SK-N-MC (cell line): Measurements from ENCODE around the gene TMEM181.
A peak's percentile ranks its signal among the peaks of the same experiment; 100 is the strongest.

Experiments
- DNase-seq: peaks from one replicate; pipeline ENCODE4 v3.0.0-alpha.2; 2011; ENCODE audit warnings: low read depth, low spot score
- H3K27ac ChIP-seq: fragments of 200-600 bp; sonication (generic); 2 replicates; pipeline ENCODE4 v1.5.1; 2016; ENCODE audit warnings: mixed run types
- H3K36me3 ChIP-seq: fragments of 200-600 bp; sonication (generic); 2 replicates; pipeline ENCODE4 v1.6.1; 2017; ENCODE audit warnings: antibody characterized with exemption, low read length, mixed read lengths; ENCODE audit not compliant: insufficient read depth
- H3K4me3 ChIP-seq: fragments of 200-600 bp; sonication (generic); 2 replicates; pipeline ENCODE4 v1.5.1; 2016
- H3K9ac ChIP-seq: fragments of 200-600 bp; sonication (generic); 2 replicates; pipeline ENCODE4 v1.8.0; 2017; ENCODE audit warnings: mixed run types, mixed read lengths; ENCODE audit not compliant: insufficient read length
- H3K9me3 ChIP-seq: fragments of 200-600 bp; sonication (generic); 2 replicates; pipeline ENCODE4 v1.6.1; 2017; ENCODE audit warnings: low read depth, mild to moderate bottlenecking, antibody characterized with exemption, low read length, moderate library complexity, mixed read lengths
- EZH2 ChIP-seq: fragments of 200-600 bp; sonication (generic); IDR thresholded peaks from one replicate; pipeline ENCODE4 v1.6.1; 2017; ENCODE audit warnings: antibody characterized with exemption
- FOXP2 ChIP-seq: optimal IDR thresholded peaks from 2 replicates; pipeline ENCODE3; 2011; ENCODE audit warnings: mild to moderate bottlenecking, moderate library complexity; ENCODE audit not compliant: insufficient read depth; ENCODE audit errors: extremely low read length, control extremely low read depth
- POLR2AphosphoS5 ChIP-seq: IDR thresholded peaks from 2 replicates; pipeline ENCODE4 v1.6.1; 2012; ENCODE audit warnings: mild to moderate bottlenecking, low read depth, low read length, borderline replicate concordance

The TMEM181 gene

GRCh38 chr6:158558415-158559306 is 1.2 kb upstream of the TMEM181 start:
- Histone ChIP-seq H3K36me3 (no peaks in the 10 kb centered on the region), H3K27ac (no peak overlapping the region; the same call in 1 of the 2 replicates), H3K9ac (no peak overlapping the region), H3K4me3 (no peak overlapping the region), H3K9me3 (no peaks in the 10 kb centered on the region)
- TF ChIP-seq FOXP2 (no peak), EZH2 (no peak), POLR2AphosphoS5 (no peak)
- no peak for DNase-seq

- TF ChIP-seq FOXP2 = no peak
- no peak for TF ChIP-seq POLR2AphosphoS5
- H3K27ac ChIP-seq = peak overlapping the region; percentile 54
- no peaks in the 10 kb centered on the region for H3K9me3 ChIP-seq
- peak overlapping the region; percentile 71 for H3K9ac ChIP-seq
- no peak for DNase-seq
- H3K4me3 ChIP-seq = peak overlapping the region; percentile 93
- H3K36me3 ChIP-seq = no peaks in the 10 kb centered on the region
Observed at GRCh38 chr6:158559338-158559894, 475 bp upstream of the TMEM181 start.

DNA sequence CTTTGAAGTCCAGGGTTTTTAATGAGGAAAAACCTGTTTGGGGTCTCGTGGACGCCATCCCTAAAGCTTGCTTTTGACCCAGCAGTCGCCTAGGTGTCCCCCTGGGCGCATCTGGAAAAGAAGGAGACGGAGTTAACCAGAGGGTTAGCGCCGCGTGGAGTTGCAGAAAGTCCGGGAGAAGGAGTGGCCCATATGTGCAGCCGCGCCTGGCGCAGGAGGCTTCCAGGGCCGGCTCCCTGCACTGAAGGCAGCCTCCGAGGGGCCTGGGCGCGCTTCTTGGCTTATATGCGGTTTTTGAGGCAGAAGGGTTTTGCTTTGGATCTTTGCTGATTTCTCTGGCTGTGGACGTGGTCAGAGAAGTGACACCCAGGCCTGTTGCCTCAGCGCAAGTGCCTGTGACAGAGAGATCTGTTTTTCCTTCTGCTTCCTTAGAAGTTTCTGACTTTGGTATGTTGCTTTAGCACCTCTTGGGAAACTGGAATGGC is 987 bp downstream of the TMEM181 start:
- no peak for TF ChIP-seq FOXP2
- no peak for TF ChIP-seq EZH2
- no peak for TF ChIP-seq POLR2AphosphoS5
- Histone ChIP-seq H3K27ac (no peak overlapping the region), H3K9me3 (no peaks in the 10 kb centered on the region), H3K9ac (peak overlapping the region; percentile 86), H3K36me3 (no peaks in the 10 kb centered on the region), H3K4me3 (peak overlapping the region; percentile 93)
- no peak for DNase-seq

DNA sequence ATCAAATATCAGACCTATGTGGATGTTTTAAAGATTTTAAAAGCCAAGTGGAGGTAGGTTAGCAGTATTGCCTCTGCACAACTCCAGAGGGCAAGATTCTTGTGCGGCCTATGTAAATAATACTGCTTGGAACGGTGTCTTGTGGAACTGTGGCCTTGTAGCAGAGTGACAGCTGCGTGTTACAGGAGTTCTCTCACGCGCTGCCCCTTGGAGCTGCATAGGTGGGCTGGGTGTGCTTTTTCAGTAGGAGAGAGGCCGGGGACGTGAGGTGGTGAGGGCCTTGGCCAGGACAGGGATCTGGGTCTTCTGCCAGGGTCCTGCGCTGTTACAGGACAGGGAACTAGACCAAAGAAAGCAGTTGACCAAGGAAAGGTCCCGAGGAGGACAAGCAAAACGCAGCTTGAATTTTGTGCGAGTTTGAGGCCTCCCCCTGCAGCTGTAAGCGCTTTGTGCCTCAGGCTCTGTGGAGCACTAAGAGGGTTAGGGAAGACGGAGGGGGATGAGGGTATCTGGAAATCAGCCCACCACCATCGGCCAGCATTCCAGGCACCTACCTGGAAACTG is 1.5 kb downstream of the TMEM181 start:
- no peak for DNase-seq
- TF ChIP-seq POLR2AphosphoS5 = no peak
- Histone ChIP-seq H3K36me3 (no peaks in the 10 kb centered on the region), H3K9me3 (no peaks in the 10 kb centered on the region), H3K27ac (no peak overlapping the region), H3K4me3 (peak overlapping the region; percentile 93), H3K9ac (peak overlapping the region; percentile 86)

DNA sequence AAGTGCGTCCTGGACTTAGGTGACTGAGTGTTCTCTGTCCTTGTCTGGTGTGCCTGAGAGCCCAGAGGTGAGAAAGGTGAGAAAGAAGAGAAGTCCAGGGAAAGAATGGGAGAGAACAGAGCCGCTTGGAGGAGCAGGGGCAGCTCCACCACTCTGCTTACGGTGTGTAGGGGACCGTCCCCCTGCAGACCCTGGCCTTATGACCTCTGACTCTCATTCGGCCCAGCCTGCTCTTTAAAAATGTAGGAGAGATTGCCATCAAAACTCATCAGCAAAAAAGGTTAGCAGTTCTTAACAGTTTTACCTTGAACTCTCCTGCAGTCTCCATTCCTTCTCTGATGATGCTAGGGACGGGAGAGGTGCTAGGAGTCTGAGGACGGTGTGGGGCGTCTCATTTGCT is 2.0 kb downstream of the TMEM181 start:
- H3K4me3 ChIP-seq = peak overlapping the region; percentile 93
- DNase-seq = no peak
- H3K36me3 ChIP-seq = no peaks in the 10 kb centered on the region
- no peak for TF ChIP-seq POLR2AphosphoS5
- no peak for TF ChIP-seq EZH2
- no peak for TF ChIP-seq FOXP2
- H3K9ac ChIP-seq = peak overlapping the region; percentile 86
- H3K9me3 ChIP-seq = no peaks in the 10 kb centered on the region
- no peak overlapping the region for H3K27ac ChIP-seq

DNA sequence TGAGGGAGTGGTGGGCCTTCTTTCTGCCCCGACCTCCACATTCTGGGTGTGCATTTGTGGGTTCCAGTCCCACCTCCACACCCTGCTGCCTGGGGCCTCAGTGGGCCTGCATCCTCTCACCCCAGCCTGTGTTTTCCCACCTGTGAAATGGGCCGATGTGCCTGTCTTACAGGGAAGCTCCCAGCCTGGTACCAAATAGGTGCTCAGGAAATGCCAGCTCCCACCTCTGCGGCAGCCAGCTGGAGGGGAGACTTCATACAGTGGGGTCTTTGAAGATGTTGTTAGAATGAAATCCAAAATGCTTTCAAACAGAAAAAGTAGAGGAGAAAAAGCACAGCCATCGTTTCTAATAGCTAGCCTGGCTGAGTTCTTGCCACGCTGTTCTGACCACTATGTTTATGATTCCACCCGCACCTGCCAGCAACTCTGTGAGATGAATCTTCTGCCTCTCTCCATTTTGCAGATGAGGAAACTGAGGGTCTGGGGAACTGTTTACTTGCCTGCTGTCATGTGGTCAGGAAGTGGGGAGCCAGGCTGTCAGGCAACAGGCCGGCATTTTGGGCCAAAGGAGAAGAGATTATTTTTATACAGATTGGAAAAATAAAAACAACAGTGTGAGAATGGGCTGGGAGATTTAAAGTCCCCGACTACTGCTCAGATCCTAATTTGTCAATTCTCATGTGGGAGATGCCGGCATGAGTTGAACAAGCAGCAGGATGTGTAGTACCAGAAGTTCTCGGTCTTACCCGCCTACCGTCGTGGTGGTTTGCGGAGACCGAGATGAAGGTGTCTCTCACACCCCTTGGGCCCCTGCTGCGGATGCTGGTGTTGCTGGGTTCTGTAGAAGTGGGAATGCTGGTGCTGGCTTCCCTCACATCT is 4.6 kb downstream of the TMEM181 start:
- no peak for TF ChIP-seq EZH2
- TF ChIP-seq FOXP2 = no peak
- no peak for TF ChIP-seq POLR2AphosphoS5
- no peak for DNase-seq
- no peaks in the 10 kb centered on the region for H3K9me3 ChIP-seq
- no peak overlapping the region for H3K4me3 ChIP-seq
- H3K27ac ChIP-seq = no peak overlapping the region
- H3K36me3 ChIP-seq = no peaks in the 10 kb centered on the region
- no peak overlapping the region for H3K9ac ChIP-seq

DNA sequence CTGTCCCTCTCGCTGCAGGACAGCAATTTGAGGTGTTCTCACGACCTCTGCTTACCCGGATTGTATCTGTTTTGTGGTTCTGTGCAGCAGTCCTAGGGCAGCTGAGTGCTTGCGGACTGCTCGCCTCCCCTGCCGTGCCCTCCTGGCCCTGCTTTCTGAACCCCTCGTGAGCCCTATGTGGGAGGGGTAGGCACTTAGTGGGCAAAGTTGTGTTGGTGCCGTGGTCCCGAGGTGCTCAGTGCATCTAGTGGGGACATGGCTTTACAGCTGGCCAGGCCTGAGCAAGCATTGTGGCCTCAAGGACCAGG is 5.2 kb downstream of the TMEM181 start:
- H3K36me3 ChIP-seq = no peaks in the 10 kb centered on the region
- no peak overlapping the region for H3K4me3 ChIP-seq
- no peak for DNase-seq
- no peaks in the 10 kb centered on the region for H3K9me3 ChIP-seq
- TF ChIP-seq FOXP2 (no peak), EZH2 (no peak), POLR2AphosphoS5 (no peak)
- H3K9ac ChIP-seq = no peak overlapping the region
- H3K27ac ChIP-seq = no peak overlapping the region
